Suprapubic skin (tissue), 4 donors: Measurements from ENCODE around the gene TEDDM1.
"Not testable (repeated sequence)": the region's sequence is repeated elsewhere in the genome, so short reads cannot be mapped to it uniquely, and the experiment has no call there.

Experiments used
- CTCF ChIP-seq, 2 donors: fragments of 200-600 bp in 1 of 2; fragments of 450-650 bp in 1 of 2; sonication (generic) in 1 of 2; IDR thresholded peaks; one replicate each; pipeline ENCODE4 v1.5.1; 2016 to 2019; ENCODE audit warnings: antibody characterized with exemption in 2 of 2, mild to moderate bottlenecking in 1 of 2, moderate library complexity in 1 of 2
- EP300 ChIP-seq: sonication (generic); formaldehyde crosslinking; IDR thresholded peaks from one replicate; pipeline ENCODE4 v1.6.1; 2017; ENCODE audit warnings: antibody characterized with exemption
- POLR2AphosphoS5 ChIP-seq, 3 donors: sonication (generic); formaldehyde crosslinking; IDR thresholded peaks; one replicate each; pipeline ENCODE4 v1.6.1; 2017; ENCODE audit warnings: antibody characterized with exemption in 3 of 3

DNA sequence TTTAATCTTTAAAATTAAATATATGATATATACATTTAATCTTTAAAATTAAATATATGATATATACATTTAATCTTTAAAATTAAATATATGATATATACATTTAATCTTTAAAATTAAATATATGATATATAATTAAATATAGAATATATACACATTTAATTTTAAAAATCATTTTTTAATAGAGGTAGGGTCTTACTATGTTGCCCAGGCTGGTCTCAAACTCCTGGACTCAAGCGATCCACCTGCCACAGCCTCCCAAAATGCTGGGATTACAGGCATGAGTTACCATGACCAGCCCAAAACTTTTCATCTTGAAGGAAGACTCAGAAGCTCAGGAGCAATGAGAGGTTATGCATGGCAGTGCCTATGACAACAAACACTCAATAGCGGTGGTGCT is 46.7 kb upstream of the TEDDM1 start:
- TF ChIP-seq CTCF (IDR thresholded peaks at IDR 0.05); EP300; POLR2AphosphoS5 (IDR thresholded peaks at IDR 0.05): not testable (repeated sequence)
